NB4 (cell line): ENCODE results near the gene CRTC2.
A peak's percentile ranks its signal among the peaks of the same experiment; 100 is the strongest.

Experiments used
- DNase-seq: peaks from one replicate; pipeline ENCODE4 v3.0.0; 2010; ENCODE audit warnings: low read depth
- H3K4me3 ChIP-seq: one replicate; pipeline ENCODE4 v1.5.1; 2011; ENCODE audit warnings: mild to moderate bottlenecking, low read depth, low read length, moderate library complexity
- CTCF ChIP-seq: IDR thresholded peaks from one replicate; pipeline ENCODE4 v1.5.1; 2012; ENCODE audit warnings: low read depth, low read length
- MAX ChIP-seq: IDR thresholded peaks from 2 replicates; pipeline ENCODE4 v1.6.1; 2011; ENCODE audit warnings: low read depth, low read length
- MYC ChIP-seq: IDR thresholded peaks from 2 replicates; pipeline ENCODE4 v1.6.1; 2011; ENCODE audit warnings: low read depth, low read length
- POLR2A ChIP-seq: IDR thresholded peaks from 2 replicates; pipeline ENCODE4 v1.6.1; 2011; ENCODE audit warnings: mild to moderate bottlenecking; ENCODE audit not compliant: insufficient read length; ENCODE audit errors: extremely low read depth

Gene CRTC2

GRCh38 chr1:153976819-153977249 is 18.4 kb upstream of the CRTC2 start:
- peak overlapping the region; percentile 91 for H3K4me3 ChIP-seq
- DNase-seq, result no peak
- TF ChIP-seq MAX, result no peak

- DNase-seq, result no peak
- no peak overlapping the region for H3K4me3 ChIP-seq
- TF ChIP-seq POLR2A, result no peak
- TF ChIP-seq CTCF, result no peak
- TF ChIP-seq MAX, result no peak
- TF ChIP-seq MYC, result no peak
These were observed 15.1 kb upstream of the CRTC2 start for GRCh38 chr1:153973525-153973924.

- no peak for DNase-seq
- TF ChIP-seq MYC (no peak), CTCF (no peak), MAX (no peak), POLR2A (no peak)
- no peak overlapping the region for H3K4me3 ChIP-seq
These were observed 14.7 kb upstream of the CRTC2 start for GRCh38 chr1:153973071-153973470.

GRCh38 chr1:153970346-153970745 is 11.9 kb upstream of the CRTC2 start:
- no peak for DNase-seq
- no peak overlapping the region for H3K4me3 ChIP-seq
- TF ChIP-seq CTCF, result no peak
- no peak for TF ChIP-seq POLR2A
- TF ChIP-seq MAX, result no peak
- no peak for TF ChIP-seq MYC

GRCh38 chr1:153968972-153969371 is 10.6 kb upstream of the CRTC2 start:
- H3K4me3 ChIP-seq, result no peak overlapping the region
- no peak for DNase-seq
- TF ChIP-seq CTCF, result no peak
- TF ChIP-seq MAX, result no peak
- no peak for TF ChIP-seq POLR2A
- no peak for TF ChIP-seq MYC

GRCh38 chr1:153968408-153968807 is 10.0 kb upstream of the CRTC2 start:
- no peak for TF ChIP-seq MAX
- no peak for TF ChIP-seq POLR2A
- TF ChIP-seq MYC, result no peak
- no peak for TF ChIP-seq CTCF
- H3K4me3 ChIP-seq, result peak overlapping the region; percentile 94
- no peak for DNase-seq
